K562 (cell line): Measurements from ENCODE around the gene ASPDH. TPM values are rescaled to one million over a fixed set of nuclear protein-coding genes. Genes with fewer than 3 reads are reported as not detected.
"Not testable (repeated sequence)": the region's sequence is repeated elsewhere in the genome, so short reads cannot be mapped to it uniquely, and the experiment has no call there.

ENCODE experiments used
- ATAC-seq: fragments of 200-7000 bp; cut with Tn5 transposase; 3 replicates; pipeline ENCODE4 v1.9.1; 2020; ENCODE audit warnings: moderate library complexity
- BruUV-seq: library from RNA; stranded (reverse); fragments of 400-500 nt; replicated peaks from 2 replicates; lab custom pipeline; 2021; lab: Mats Ljungman, UMichigan
- CTCF ChIA-PET: fragments of 300-600 bp; formaldehyde crosslinking; extraction: SDS; loops from one replicate; lab custom pipeline; 2021; ENCODE audit warnings: low intra/inter-chr PET ratio; lab: Yijun Ruan, JAX
- POLR2A ChIA-PET: fragments of 300-600, 350-650 bp; sonication (Branson Sonifier 250); formaldehyde crosslinking; extraction: SDS; loops from one replicate; lab custom pipeline; 2021; ENCODE audit warnings: antibody characterized with exemption, inconsistent platforms; lab: Yijun Ruan, JAX
- DNase-seq, 4 experiments: peaks; one replicate each; pipeline versions ENCODE4 v3.0.0 to v3.0.0-alpha.2; 2011 to 2018; ENCODE audit warnings: low spot score in 3 of 4, mixed read lengths in 3 of 4; ENCODE audit errors: extremely low read depth in 1 of 4
- FAIRE-seq: peaks from 2 replicates; lab custom pipeline; 2011; peaks lifted over from hg19 to GRCh38; lab: Jason Lieb, UNC
- H2AFZ ChIP-seq: 2 replicates; pipeline ENCODE4 v1.6.0; 2011; ENCODE audit warnings: low read depth, low read length, control low read depth, inconsistent platforms
- H3K27ac ChIP-seq: fragments of 200-600 bp; 3 replicates; pipeline ENCODE4 v1.8.0; 2011; ENCODE audit warnings: low read depth, mild to moderate bottlenecking, control low read depth, inconsistent platforms, low read length, moderate library complexity, mixed read lengths; ENCODE audit errors: extremely low read depth
- H3K27me3 ChIP-seq, 2 experiments: fragments of 300-600 bp in 1 of 2; 2 replicates in 1 of 2; 3 replicates in 1 of 2; pipeline versions ENCODE4 v1.6.0 to v1.8.0; 2011; ENCODE audit warnings: inconsistent platforms in 2 of 2, low read length in 2 of 2, mild to moderate bottlenecking in 1 of 2, mixed read lengths in 1 of 2, moderate library complexity in 1 of 2; ENCODE audit not compliant: control insufficient read depth in 2 of 2, insufficient read depth in 2 of 2
- H3K36me3 ChIP-seq: fragments of 300-600 bp; 3 replicates; pipeline ENCODE4 v1.8.0; 2011; ENCODE audit warnings: mild to moderate bottlenecking, low read length, inconsistent platforms; ENCODE audit not compliant: control insufficient read depth, insufficient read depth
- H3K4me1 ChIP-seq, 2 experiments: fragments of 200-600 bp in 1 of 2; replicated peaks in 1 of 2; 2 replicates in 1 of 2; 3 replicates in 1 of 2; pipeline versions ENCODE4 v1.5.1 to v1.8.0; 2011; ENCODE audit warnings: inconsistent platforms in 2 of 2, low read length in 2 of 2, mild to moderate bottlenecking in 1 of 2, mixed read lengths in 1 of 2, moderate library complexity in 1 of 2; ENCODE audit not compliant: control insufficient read depth in 2 of 2, insufficient read depth in 2 of 2
- H3K4me2 ChIP-seq: 2 replicates; pipeline ENCODE4 v1.6.1; 2011; ENCODE audit warnings: low read length, control low read depth, inconsistent platforms, mixed read lengths; ENCODE audit not compliant: insufficient read depth
- H3K4me3 ChIP-seq: fragments of 200-600 bp; sonication (generic), shearing (Covaris generic); 2 replicates; pipeline ENCODE4 v1.5.1; 2016; ENCODE audit warnings: control low read depth, inconsistent platforms
- H3K79me2 ChIP-seq: fragments of 200-600 bp; 3 replicates; pipeline ENCODE4 v1.8.0; 2011; ENCODE audit warnings: low read length, inconsistent platforms; ENCODE audit not compliant: control insufficient read depth, insufficient read depth
- H3K9ac ChIP-seq, 2 experiments: 2 replicates each; pipeline versions ENCODE4 v1.6.0 to v1.6.1; 2011; ENCODE audit warnings: low read depth in 2 of 2, low read length in 2 of 2, control low read depth in 1 of 2, inconsistent platforms in 1 of 2, mild to moderate bottlenecking in 1 of 2, mixed read lengths in 1 of 2; ENCODE audit not compliant: insufficient read depth in 1 of 2
- H3K9me1 ChIP-seq: one replicate; pipeline ENCODE4 v1.6.0; 2011; ENCODE audit warnings: inconsistent platforms, mild to moderate bottlenecking, low read length, moderate library complexity; ENCODE audit not compliant: control insufficient read depth, insufficient read depth
- H3K9me3 ChIP-seq: replicated peaks from 2 replicates; pipeline ENCODE4 v1.5.1; 2011; ENCODE audit warnings: low read depth, low read length, inconsistent platforms; ENCODE audit not compliant: control insufficient read depth, insufficient read depth
- H4K20me1 ChIP-seq: replicated peaks from 2 replicates; pipeline ENCODE4 v1.6.1; 2011; ENCODE audit warnings: low read length, inconsistent platforms, mixed read lengths; ENCODE audit not compliant: control insufficient read depth, insufficient read depth
- ELK3 ChIP-seq: fragments of 450-650 bp; formaldehyde crosslinking; IDR thresholded peaks from 2 replicates; pipeline ENCODE4 v1.4.0; 2020; ENCODE audit warnings: mild to moderate bottlenecking
- EZH2 ChIP-seq: IDR thresholded peaks from 2 replicates; pipeline ENCODE4 v1.6.1; 2012; ENCODE audit warnings: low read depth, mild to moderate bottlenecking, inconsistent platforms, low read length, borderline replicate concordance
- HLTF ChIP-seq: fragments of 450-650 bp; IDR thresholded peaks from 2 replicates; pipeline ENCODE4 v1.6.1; 2016
- IFI16 ChIP-seq: fragments of 250-450 bp; sonication (Bioruptor Pico); IDR thresholded peaks from 2 replicates; pipeline ENCODE4 v2.1.2; 2022; ENCODE audit warnings: mild to moderate bottlenecking, inconsistent platforms
- NFXL1 ChIP-seq: fragments of 450-650 bp; formaldehyde crosslinking; IDR thresholded peaks from 2 replicates; pipeline ENCODE4 v1.4.0; 2021; ENCODE audit warnings: mild to moderate bottlenecking
- NRF1 ChIP-seq, 2 experiments: fragments of 450-650 bp; IDR thresholded peaks in 1 of 2; conservative IDR thresholded peaks in 1 of 2; 2 replicates each; pipeline ENCODE4 v1.6.1; 2014; ENCODE audit warnings: mild to moderate bottlenecking in 2 of 2
- SMAD1 ChIP-seq: fragments of 150-350 bp; IDR thresholded peaks from 2 replicates; pipeline ENCODE4 v1.6.1; 2014; ENCODE audit warnings: low read length, low read depth; ENCODE audit not compliant: partially characterized antibody
- ZC3H4 ChIP-seq: sonication (generic); formaldehyde crosslinking; IDR thresholded peaks from 2 replicates; pipeline ENCODE4 v1.9.0; 2021; ENCODE audit warnings: missing genetic modification reagents, borderline replicate concordance
- ZKSCAN3 ChIP-seq: fragments of 250-450 bp; sonication (Bioruptor Pico); IDR thresholded peaks from 2 replicates; pipeline ENCODE4 v1.4.0; 2020
- ZNF121 ChIP-seq: sonication (generic); formaldehyde crosslinking; conservative IDR thresholded peaks from 2 replicates; pipeline ENCODE4 v1.8.0; 2022; ENCODE audit warnings: missing genetic modification reagents
- ZNF3 ChIP-seq: fragments of 250-450 bp; sonication (Bioruptor Pico); IDR thresholded peaks from 2 replicates; pipeline ENCODE4 v1.5.0; 2021; ENCODE audit warnings: mild to moderate bottlenecking, moderate library complexity
- WGBS: fragments of 100-300 bp; shearing (Covaris generic); methylation state at CpG from one replicate; pipeline ENCODE4 v1.1.6; 2016; ENCODE audit warnings: low coverage, mixed read lengths; ENCODE audit not compliant: insufficient coverage; ENCODE audit errors: missing lambda C conversion rate; 5-methylcytosine and 5-hydroxymethylcytosine counted together
- in situ Hi-C: fragments of 300-500 bp; cut with MboI; formaldehyde crosslinking; loops from 4 replicates; pipeline ENCODE4 v1.15.0; 2018; ENCODE audit warnings: inconsistent platforms, mixed read lengths
- intact Hi-C: fragments of 100-400 bp; cut with micrococcal nuclease; formaldehyde crosslinking; loops from 2 replicates; pipeline ENCODE4 v1.14.2; 2022
- polyA plus RNA-seq, 8 experiments: library from polyadenylated mRNA; depleted of rRNA in 4 of 8; stranded (reverse) in 5 of 8; unstranded in 3 of 8; fragments of >200 nt; fragmentation: Nextera tagmentation in 2 of 8; fragmentation: Illumina TruSeq in 1 of 8; extraction: Ambion mirVana in 2 of 8; extraction: Trizol in 1 of 8; gene quantifications; 2 replicates each; pipeline versions ENCODE4 v1.2.1 to v1.2.3, GENCODE V29; 2011 to 2014; ENCODE audit warnings: inconsistent platforms in 1 of 8, missing spikeins in 1 of 8
- total RNA-seq, 7 experiments: library from RNA; depleted of rRNA in 6 of 7; stranded (reverse); fragments of >200 nt in 6 of 7; fragmentation: Illumina TruSeq in 2 of 7; extraction: Trizol in 2 of 7; gene quantifications; 2 replicates each; pipeline versions ENCODE4 v1.2.1 to v1.2.3, GENCODE V29; 2011 to 2021; ENCODE audit warnings: low replicate concordance in 1 of 7
- TF ChIP-seq, protein P1 (sequence below): fragments of 250-450 bp; sonication (Bioruptor Pico); IDR thresholded peaks from 2 replicates; pipeline ENCODE4 v1.4.0; 2020; ENCODE audit warnings: mild to moderate bottlenecking, moderate library complexity

The ASPDH gene
- total and polyA plus RNA-seq, 9 of the 15 experiments (the other 6 are each of a cell fraction or from before 2014, with no cell fraction given): not detected

DNA sequence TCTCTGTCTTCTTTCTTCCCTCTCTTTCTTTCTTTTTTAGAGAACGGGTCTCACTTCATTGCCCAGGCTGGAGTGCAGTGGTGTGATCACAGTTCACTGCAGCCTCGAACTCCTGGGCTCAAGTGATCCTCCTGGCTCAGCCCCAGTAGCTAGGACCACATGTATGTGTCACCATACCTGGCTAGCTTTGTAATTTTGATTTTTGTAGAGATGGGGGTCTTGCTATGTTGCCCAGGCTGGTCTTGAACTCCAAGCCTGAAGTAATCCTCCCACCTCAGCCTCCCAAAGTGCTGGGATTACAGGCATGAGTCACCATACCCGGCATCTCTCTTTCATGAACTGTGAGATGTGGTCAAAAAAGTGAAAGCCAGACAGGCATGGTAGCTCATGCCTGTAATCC is 40.4 kb downstream of the ASPDH start:
- peak; percentile 93 for TF ChIP-seq ZNF121 (CRISPR knock-in tag)
- TF ChIP-seq, all 486 proteins: peak for 1; not testable (repeated sequence) for 485
- FAIRE-seq, H3K9me3 ChIP-seq, BruUV-seq, H3K9me1 ChIP-seq, intact Hi-C loops, DNase-seq, H3K4me3 ChIP-seq, H2AFZ ChIP-seq, H4K20me1 ChIP-seq, in situ Hi-C loops, H3K36me3 ChIP-seq, ATAC-seq, CTCF ChIA-PET, POLR2A ChIA-PET, H3K27ac ChIP-seq, H3K4me2 ChIP-seq, H3K9ac ChIP-seq: not testable (repeated sequence)
- 3% methylated on average over 3 of the region's 3 CpGs for WGBS
- H3K79me2 ChIP-seq: peaks cover 16% of the 10 kb centered on the region
- H3K4me1 ChIP-seq: peaks cover 5 to 30% of the 10 kb centered on the region in 2 experiments; a peak in 4 of 5 replicates
- peaks cover 0 to 17% of the 10 kb centered on the region in 2 experiments; a peak in 3 of 5 replicates for H3K27me3 ChIP-seq

DNA sequence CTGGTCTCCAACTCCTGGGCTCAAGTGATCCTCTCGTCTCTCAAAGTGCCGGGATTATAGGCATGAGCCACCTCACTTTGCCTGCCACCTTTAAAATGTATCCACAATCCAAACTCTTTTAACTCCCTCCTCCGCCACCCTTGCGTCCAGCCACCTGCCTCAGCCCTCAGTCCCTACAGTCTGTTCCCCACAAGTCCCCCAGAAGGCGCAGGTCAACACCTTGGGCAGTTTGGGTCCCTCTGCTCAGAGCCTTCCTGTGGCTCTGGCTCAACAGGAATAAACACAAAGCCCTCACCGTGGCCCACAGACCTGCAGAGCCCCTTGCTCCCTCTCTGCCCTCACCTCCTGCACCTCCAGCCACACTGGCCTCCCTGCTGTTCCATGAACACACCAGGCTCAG is 44.9 kb downstream of the ASPDH start:
- Histone ChIP-seq H3K9me1 (no peaks in the 10 kb centered on the region), H3K36me3 (no peaks in the 10 kb centered on the region), H4K20me1 (no peaks in the 10 kb centered on the region), H3K4me2 (no peak overlapping the region), H2AFZ (no peak overlapping the region), H3K27ac (no peak overlapping the region), H3K9ac (peak overlapping the region in 1 of 2 experiments; percentile 48; a peak in 1 of 4 replicates), H3K9me3 (no peaks in the 10 kb centered on the region; the same call in 1 of the 2 replicates), H3K4me1 (peaks cover 8 to 34% of the 10 kb centered on the region in 2 experiments; a peak in 4 of 5 replicates), H3K27me3 (peaks cover 0 to 18% of the 10 kb centered on the region in 2 experiments; a peak in 3 of 5 replicates), H3K4me3 (no peak overlapping the region), H3K79me2 (no peaks in the 10 kb centered on the region)
- BruUV-seq: no TSS peak
- intact Hi-C loops (no loop called here), in situ Hi-C loops (no loop called here)
- TF ChIP-seq NFXL1 (CRISPR knock-in tag) (no peak), IFI16 (no peak), ZNF3 (CRISPR knock-in tag) (no peak), ELK3 (no peak), EZH2 (no peak), ZC3H4 (CRISPR knock-in tag) (no peak), HLTF (no peak), NRF1 (conservative IDR thresholded peaks at IDR 0.05 in 1 of 2, IDR thresholded peaks at IDR 0.05 in 1 of 2) (no peak), ZKSCAN3 (no peak), SMAD1 (no peak)
- TF ChIP-seq, protein P1, sequence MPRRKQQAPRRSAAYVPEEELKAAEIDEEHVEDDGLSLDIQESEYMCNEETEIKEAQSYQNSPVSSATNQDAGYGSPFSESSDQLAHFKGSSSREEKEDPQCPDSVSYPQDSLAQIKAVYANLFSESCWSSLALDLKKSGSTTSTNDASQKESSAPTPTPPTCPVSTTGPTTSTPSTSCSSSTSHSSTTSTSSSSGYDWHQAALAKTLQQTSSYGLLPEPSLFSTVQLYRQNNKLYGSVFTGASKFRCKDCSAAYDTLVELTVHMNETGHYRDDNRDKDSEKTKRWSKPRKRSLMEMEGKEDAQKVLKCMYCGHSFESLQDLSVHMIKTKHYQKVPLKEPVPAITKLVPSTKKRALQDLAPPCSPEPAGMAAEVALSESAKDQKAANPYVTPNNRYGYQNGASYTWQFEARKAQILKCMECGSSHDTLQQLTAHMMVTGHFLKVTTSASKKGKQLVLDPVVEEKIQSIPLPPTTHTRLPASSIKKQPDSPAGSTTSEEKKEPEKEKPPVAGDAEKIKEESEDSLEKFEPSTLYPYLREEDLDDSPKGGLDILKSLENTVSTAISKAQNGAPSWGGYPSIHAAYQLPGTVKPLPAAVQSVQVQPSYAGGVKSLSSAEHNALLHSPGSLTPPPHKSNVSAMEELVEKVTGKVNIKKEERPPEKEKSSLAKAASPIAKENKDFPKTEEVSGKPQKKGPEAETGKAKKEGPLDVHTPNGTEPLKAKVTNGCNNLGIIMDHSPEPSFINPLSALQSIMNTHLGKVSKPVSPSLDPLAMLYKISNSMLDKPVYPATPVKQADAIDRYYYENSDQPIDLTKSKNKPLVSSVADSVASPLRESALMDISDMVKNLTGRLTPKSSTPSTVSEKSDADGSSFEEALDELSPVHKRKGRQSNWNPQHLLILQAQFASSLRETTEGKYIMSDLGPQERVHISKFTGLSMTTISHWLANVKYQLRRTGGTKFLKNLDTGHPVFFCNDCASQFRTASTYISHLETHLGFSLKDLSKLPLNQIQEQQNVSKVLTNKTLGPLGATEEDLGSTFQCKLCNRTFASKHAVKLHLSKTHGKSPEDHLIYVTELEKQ: no peak
- POLR2A ChIA-PET: interaction anchor here (1.2 to 1.3 kb wide), 2 partner anchors 10 to 100 kb away, joined by 4 to 5 read pairs; no protein-coding TSS in a partner anchor
- WGBS: 33% methylated on average over 6 of the region's 6 CpGs
- DNase-seq: no peak
- FAIRE-seq: no peak
- no peak for ATAC-seq
- CTCF ChIA-PET: no interaction called here
